GM19467 (cell line): ENCODE measurements around the gene UBR2.
"Not testable (repeated sequence)": the region's sequence is repeated elsewhere in the genome, so short reads cannot be mapped to it uniquely, and the experiment has no call there.

ENCODE experiments used
- ATAC-seq: cut with Tn5 transposase; IDR thresholded peaks from one replicate; pipeline ENCODE4 v1.9.1; 2021; ENCODE audit warnings: mild to moderate bottlenecking, moderate library complexity; ENCODE audit not compliant: unreplicated experiment

UBR2 gene

GRCh38 chr6:42552380-42552779 is 11.4 kb upstream of the UBR2 start:
- no peak for ATAC-seq

- no peak for ATAC-seq
These were observed 8.1 kb upstream of the UBR2 start for GRCh38 chr6:42555477-42556457.

- ATAC-seq: no peak
These were observed 7.4 kb upstream of the UBR2 start for GRCh38 chr6:42556462-42556861.

GRCh38 chr6:42559276-42559675 is 4.6 kb upstream of the UBR2 start:
- ATAC-seq: not testable (repeated sequence)

- no peak for ATAC-seq
These were observed 1.8 kb upstream of the UBR2 start for GRCh38 chr6:42561986-42562385.

GRCh38 chr6:42562788-42563405 is 932 bp upstream of the UBR2 start:
- no peak for ATAC-seq

GRCh38 chr6:42564506-42564825 is 637 bp downstream of the UBR2 start:
- no peak for ATAC-seq

- no peak for ATAC-seq
These were observed 2.2 kb downstream of the UBR2 start for GRCh38 chr6:42565823-42566613.

GRCh38 chr6:42566614-42567208 is 2.9 kb downstream of the UBR2 start:
- ATAC-seq: no peak

- not testable (repeated sequence) for ATAC-seq
These were observed 3.4 kb downstream of the UBR2 start for GRCh38 chr6:42567237-42567636.

- ATAC-seq: no peak
These were observed 5.5 kb downstream of the UBR2 start for GRCh38 chr6:42569102-42570028.

GRCh38 chr6:42571611-42572342 is 7.9 kb downstream of the UBR2 start:
- peak; percentile 18 for ATAC-seq

GRCh38 chr6:42572523-42572922 is 8.7 kb downstream of the UBR2 start:
- peak; percentile 73 for ATAC-seq

- ATAC-seq: not testable (repeated sequence)
These were observed 12.7 kb downstream of the UBR2 start for GRCh38 chr6:42576538-42576937.

GRCh38 chr6:42598300-42598699 is 34.5 kb downstream of the UBR2 start:
- ATAC-seq: no peak

GRCh38 chr6:42599558-42599957 is 35.7 kb downstream of the UBR2 start:
- no peak for ATAC-seq

GRCh38 chr6:42604150-42604549 is 40.3 kb downstream of the UBR2 start:
- ATAC-seq: no peak

- ATAC-seq: not testable (repeated sequence)
These were observed 40.9 kb downstream of the UBR2 start for GRCh38 chr6:42604699-42605098.

- ATAC-seq: no peak
These were observed 46.6 kb downstream of the UBR2 start for GRCh38 chr6:42610416-42610815.
